Kidney capillary endothelial cell (primary cell): ENCODE measurements around the gene TPD52L1.
A peak's percentile ranks its signal among the peaks of the same experiment; 100 is the strongest.

ENCODE experiments used
- DNase-seq: peaks from one replicate; pipeline ENCODE4 v3.0.0-alpha.2; 2018; ENCODE audit warnings: low spot score

TPD52L1 gene

DNA sequence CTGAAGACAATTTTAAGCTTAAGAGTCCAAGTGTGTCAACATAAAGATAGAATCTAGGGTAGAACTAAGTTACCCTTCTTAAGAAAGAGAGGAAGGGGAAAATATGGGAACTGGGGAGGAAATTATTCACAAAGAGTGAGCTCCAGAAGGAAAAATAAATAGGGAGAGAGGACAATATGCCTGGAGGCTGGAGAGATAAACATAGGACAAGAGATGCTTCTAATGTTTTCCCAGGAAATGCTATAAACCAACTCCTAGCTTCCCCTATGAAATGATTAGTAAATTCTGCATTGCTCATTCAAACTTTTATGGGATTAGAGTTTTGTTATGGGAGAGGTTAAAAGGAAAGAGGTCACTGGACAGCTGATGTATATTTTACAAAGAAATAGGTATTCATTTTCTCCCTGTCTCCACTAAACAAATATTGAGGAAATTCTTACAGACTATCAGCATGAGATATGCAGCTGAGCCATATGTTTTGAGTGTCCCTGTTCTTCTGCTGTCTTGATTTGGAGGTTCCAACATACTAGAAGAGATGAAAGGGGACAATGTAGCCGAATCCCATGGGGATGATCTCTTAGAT lies 22.0 kb downstream of the TPD52L1 start:
- DNase-seq = no peak

DNA sequence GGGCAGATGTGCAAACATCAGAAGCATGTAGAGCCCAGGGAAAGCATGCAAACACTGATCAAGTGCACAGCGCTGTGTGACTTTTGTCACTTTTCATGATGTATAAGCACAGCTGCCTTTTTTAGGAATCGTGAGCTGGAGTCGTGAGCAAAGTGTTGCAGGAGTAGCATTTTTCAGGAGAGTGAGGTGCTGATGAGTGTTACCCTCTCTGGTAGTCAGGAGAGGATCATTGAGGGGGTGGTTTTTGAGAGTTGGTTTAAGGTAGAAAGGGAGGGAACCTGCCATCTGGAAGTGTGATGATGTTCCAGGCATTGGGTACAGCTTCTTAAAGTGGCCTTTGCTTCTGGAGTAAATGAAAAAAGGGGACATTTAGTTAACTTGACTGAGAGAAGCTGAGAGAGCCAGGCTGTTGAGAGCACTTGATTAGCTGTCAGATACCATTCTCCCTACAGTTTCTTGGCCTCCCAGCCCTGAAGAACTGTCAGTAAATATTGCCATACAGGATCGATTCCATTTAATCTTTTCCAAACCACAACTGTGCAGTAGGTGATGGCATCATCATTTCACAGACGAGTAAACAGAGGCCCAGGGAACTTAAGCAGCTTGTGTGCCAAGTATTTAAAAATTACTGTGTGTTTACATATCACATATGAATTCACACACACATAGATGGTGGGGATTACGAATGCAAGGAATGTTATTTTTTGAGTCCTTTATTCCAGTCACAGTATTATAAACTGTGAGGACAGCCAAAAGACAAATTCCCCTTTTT lies 28.9 kb downstream of the TPD52L1 start:
- no peak for DNase-seq

- DNase-seq = no peak
Measured at GRCh38 chr6:125183391-125183790, 29.8 kb downstream of the TPD52L1 start.

GRCh38 chr6:125188037-125188436 lies 34.5 kb downstream of the TPD52L1 start:
- DNase-seq = no peak

GRCh38 chr6:125188594-125189203 lies 35.1 kb downstream of the TPD52L1 start:
- no peak for DNase-seq

- DNase-seq = no peak
Measured at GRCh38 chr6:125189494-125189893, 35.9 kb downstream of the TPD52L1 start.

GRCh38 chr6:125190667-125191066 lies 37.1 kb downstream of the TPD52L1 start:
- no peak for DNase-seq

- peak; percentile 78 for DNase-seq
Measured at GRCh38 chr6:125191916-125192609, 38.5 kb downstream of the TPD52L1 start.

DNA sequence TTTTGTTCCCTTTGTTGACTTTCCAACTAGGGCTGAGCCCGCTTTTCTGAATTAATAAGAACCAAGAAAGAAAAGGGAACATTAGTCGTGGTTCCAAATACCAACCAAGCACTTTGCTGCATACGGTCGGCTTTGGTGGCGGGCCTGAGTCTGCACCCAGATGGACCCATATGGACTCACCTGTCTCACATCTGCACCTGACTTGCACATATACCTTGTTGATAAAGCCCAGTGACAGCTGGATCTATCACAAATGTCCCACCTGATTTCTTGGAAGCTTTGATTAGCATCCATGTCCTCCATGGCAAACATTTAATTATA lies 39.0 kb downstream of the TPD52L1 start:
- no peak for DNase-seq

GRCh38 chr6:125193208-125193607 lies 39.6 kb downstream of the TPD52L1 start:
- no peak for DNase-seq

- DNase-seq = no peak
Measured at GRCh38 chr6:125194941-125195340, 41.4 kb downstream of the TPD52L1 start.

DNA sequence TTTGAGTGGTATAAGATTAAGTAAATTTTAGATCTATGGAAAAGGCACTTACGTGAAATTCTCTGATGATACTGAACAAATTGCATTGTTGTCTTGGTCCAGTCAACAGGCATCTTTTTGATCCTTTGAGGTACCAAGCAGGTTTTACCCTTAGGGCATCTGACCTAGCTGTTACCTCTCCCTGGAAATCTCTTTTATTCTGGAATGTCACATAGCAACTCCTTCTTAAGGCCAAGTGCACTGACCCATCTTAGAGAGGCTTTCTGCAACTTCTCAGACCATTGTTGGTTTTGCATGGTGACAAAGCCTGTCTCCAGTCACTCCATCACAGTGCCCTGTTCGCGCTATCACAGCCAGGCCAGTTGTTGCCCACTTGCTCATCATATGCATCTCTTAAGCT lies 42.0 kb downstream of the TPD52L1 start:
- no peak for DNase-seq

- no peak for DNase-seq
Measured at GRCh38 chr6:125196613-125197012, 43.0 kb downstream of the TPD52L1 start.

GRCh38 chr6:125197795-125198269 lies 44.3 kb downstream of the TPD52L1 start:
- peak; percentile 74 for DNase-seq

GRCh38 chr6:125198398-125198937 lies 44.9 kb downstream of the TPD52L1 start:
- DNase-seq = no peak

GRCh38 chr6:125200941-125201340 lies 47.4 kb downstream of the TPD52L1 start:
- DNase-seq = no peak

- DNase-seq = peak; percentile 34
Measured at GRCh38 chr6:125201961-125202729, 48.6 kb downstream of the TPD52L1 start.

- no peak for DNase-seq
Measured at GRCh38 chr6:125203395-125203794, 49.8 kb downstream of the TPD52L1 start.

- no peak for DNase-seq
Measured at GRCh38 chr6:125205931-125206330, 52.4 kb downstream of the TPD52L1 start.

- no peak for DNase-seq
Measured at GRCh38 chr6:125206389-125206788, 52.8 kb downstream of the TPD52L1 start.

DNA sequence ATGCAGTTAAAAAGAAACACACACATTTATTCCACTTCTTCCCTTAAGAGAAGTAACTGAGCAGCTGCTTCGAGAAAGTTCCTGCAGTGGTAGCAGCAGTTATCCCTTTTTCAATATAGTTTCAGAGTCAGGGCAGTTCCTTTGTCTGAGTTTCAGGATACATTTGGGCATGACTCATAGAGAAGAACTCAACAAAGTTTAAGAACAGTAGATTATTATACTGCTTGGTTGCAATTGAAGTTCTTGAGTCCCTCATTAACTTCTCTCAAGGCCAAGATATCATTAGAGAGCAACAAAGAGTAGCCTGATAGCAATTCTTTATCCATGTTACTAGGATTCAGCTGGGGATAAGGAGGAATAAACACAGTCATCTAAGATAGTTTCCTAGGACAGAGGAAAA lies 54.4 kb downstream of the TPD52L1 start:
- DNase-seq = peak; percentile 10
